Esophagus squamous epithelium (tissue), 5 donors: ENCODE measurements around the gene RGS6. TPM values are rescaled to one million over a fixed set of nuclear protein-coding genes. Genes with fewer than 3 reads are reported as not detected.
"Not testable (repeated sequence)": the region's sequence is repeated elsewhere in the genome, so short reads cannot be mapped to it uniquely, and the experiment has no call there.

ENCODE experiments used
- DNase-seq: peaks from one replicate; lab custom pipeline; 2025; lab: John Stamatoyannopoulos, UW
- H3K27ac ChIP-seq, 4 donors: fragments of 200-600 bp; sonication (generic); one replicate each; pipeline ENCODE4 v1.5.1; 2016 to 2019; ENCODE audit warnings: mild to moderate bottlenecking in 1 of 4
- H3K27me3 ChIP-seq, 4 donors: fragments of 200-600 bp; sonication (generic); 1 replicate in 3 of 4; 2 replicates in 1 of 4; pipeline versions ENCODE4 v1.5.1 to v1.6.0; 2017 to 2021; ENCODE audit warnings: antibody characterized with exemption in 1 of 4
- H3K36me3 ChIP-seq, 3 donors: fragments of 200-600 bp; sonication (generic); one replicate each; pipeline ENCODE4 v1.5.1; 2016 to 2019
- H3K4me1 ChIP-seq, 3 donors: fragments of 200-600 bp; sonication (generic); one replicate each; pipeline ENCODE4 v1.5.1; 2017 to 2019
- H3K4me3 ChIP-seq, 4 donors: fragments of 200-600 bp; sonication (generic); 1 replicate in 3 of 4; 2 replicates in 1 of 4; pipeline ENCODE4 v1.5.1; 2016 to 2019; ENCODE audit warnings: mild to moderate bottlenecking in 2 of 4, moderate library complexity in 1 of 4
- H3K9me3 ChIP-seq, 3 donors: fragments of 200-600 bp; sonication (generic); one replicate each; pipeline ENCODE4 v1.5.1; 2016 to 2019
- POLR2A ChIP-seq, 4 donors: fragments of 450-650 bp; IDR thresholded peaks; one replicate each; pipeline ENCODE4 v1.6.1; 2017; ENCODE audit warnings: antibody characterized with exemption in 4 of 4, mild to moderate bottlenecking in 4 of 4, moderate library complexity in 3 of 4
- WGBS, 2 donors: methylation state at CpG; one replicate each; pipeline ENCODE4 v1.1.5; 2018; 5-methylcytosine and 5-hydroxymethylcytosine counted together
- intact Hi-C: fragments of 100-400 bp; cut with DNase I; formaldehyde crosslinking; loops from one replicate; pipeline ENCODE4 v1.15.0; 2022
- total RNA-seq, 4 donors: library from RNA; depleted of rRNA; stranded (reverse); fragments of >200 nt; gene quantifications; one replicate each; pipeline ENCODE4 v1.1.0, GENCODE V29; 2016
- TF ChIP-seq, protein P1 (sequence below), 6 experiments: fragments of 450-650 bp in 4 of 6; fragments of 200-600 bp in 2 of 6; sonication (generic) in 2 of 6; IDR thresholded peaks; one replicate each; pipeline ENCODE4 v1.5.1; 2016 to 2019; ENCODE audit warnings: antibody characterized with exemption in 6 of 6, mild to moderate bottlenecking in 4 of 6, moderate library complexity in 4 of 6
- donor health status: DM: yes; HTN: yes; CAD: no.

Gene RGS6
- total RNA-seq, 4 donors from 2014 or later, result 0.06 to 0.76 (median 0.66) TPM; not detected in 1

- DNase-seq, result no peak
- peaks cover 0 to 73% (median 0%) of the 10 kb centered on the region in 4 donors for H3K27me3 ChIP-seq
Observed at GRCh38 chr14:71933001-71933587, 865 bp downstream of the RGS6 start.

DNA sequence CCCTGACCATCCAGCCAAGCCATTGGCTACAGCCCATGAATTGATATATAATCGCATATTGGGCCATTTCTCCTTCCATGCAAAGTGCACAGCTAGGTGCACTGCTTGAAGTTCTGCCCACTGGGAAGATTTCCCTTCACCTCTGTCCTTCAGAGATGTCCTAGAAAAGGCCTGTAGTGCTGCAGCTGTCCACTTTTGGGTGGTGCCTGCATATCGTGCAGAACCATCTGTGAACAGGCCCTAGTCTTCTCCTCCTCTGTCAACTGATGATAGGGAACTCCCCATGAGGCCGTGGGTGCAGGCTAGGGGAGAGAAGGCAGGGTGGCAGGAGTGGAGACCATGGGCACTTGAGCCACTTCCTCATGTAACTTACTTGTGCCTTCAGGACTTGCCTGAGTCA is 6.0 kb downstream of the RGS6 start:
- 75% methylated on average over 2 of the region's 3 CpGs for whole genome bisulfite sequencing, 2 donors
- H3K4me3 ChIP-seq, intact Hi-C loops, DNase-seq, H3K4me1 ChIP-seq, H3K9me3 ChIP-seq, H3K36me3 ChIP-seq, H3K27ac ChIP-seq: not testable (repeated sequence)
- H3K27me3 ChIP-seq, result peaks cover 0 to 29% (median 0%) of the 10 kb centered on the region in 4 donors

More at GRCh38 chr14:71933001-71933587, 865 bp downstream of the RGS6 start:
- H3K9me3 ChIP-seq, result no peaks in the 10 kb centered on the region
- intact Hi-C loops, result no loop called here
- WGBS, 2 donors, result 1 to 10% methylated on average over 19 to 21 of the region's 24 CpGs
- no peaks in the 10 kb centered on the region for H3K36me3 ChIP-seq
- peak overlapping the region in 3 of 4 donors; percentile 28 to 62 (median 44) for H3K4me3 ChIP-seq
- no peak overlapping the region for H3K27ac ChIP-seq
- H3K4me1 ChIP-seq, result peaks cover 4 to 23% (median 13%) of the 10 kb centered on the region in 3 donors
- TF ChIP-seq POLR2A (IDR thresholded peaks at IDR 0.05), result no peak
- TF ChIP-seq, protein P1, sequence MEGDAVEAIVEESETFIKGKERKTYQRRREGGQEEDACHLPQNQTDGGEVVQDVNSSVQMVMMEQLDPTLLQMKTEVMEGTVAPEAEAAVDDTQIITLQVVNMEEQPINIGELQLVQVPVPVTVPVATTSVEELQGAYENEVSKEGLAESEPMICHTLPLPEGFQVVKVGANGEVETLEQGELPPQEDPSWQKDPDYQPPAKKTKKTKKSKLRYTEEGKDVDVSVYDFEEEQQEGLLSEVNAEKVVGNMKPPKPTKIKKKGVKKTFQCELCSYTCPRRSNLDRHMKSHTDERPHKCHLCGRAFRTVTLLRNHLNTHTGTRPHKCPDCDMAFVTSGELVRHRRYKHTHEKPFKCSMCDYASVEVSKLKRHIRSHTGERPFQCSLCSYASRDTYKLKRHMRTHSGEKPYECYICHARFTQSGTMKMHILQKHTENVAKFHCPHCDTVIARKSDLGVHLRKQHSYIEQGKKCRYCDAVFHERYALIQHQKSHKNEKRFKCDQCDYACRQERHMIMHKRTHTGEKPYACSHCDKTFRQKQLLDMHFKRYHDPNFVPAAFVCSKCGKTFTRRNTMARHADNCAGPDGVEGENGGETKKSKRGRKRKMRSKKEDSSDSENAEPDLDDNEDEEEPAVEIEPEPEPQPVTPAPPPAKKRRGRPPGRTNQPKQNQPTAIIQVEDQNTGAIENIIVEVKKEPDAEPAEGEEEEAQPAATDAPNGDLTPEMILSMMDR (IDR thresholded peaks at IDR 0.05), result no peak

GRCh38 chr14:71939344-71939743 is 7.1 kb downstream of the RGS6 start:
- H3K4me1 ChIP-seq, H3K4me3 ChIP-seq, intact Hi-C loops, H3K9me3 ChIP-seq, DNase-seq, H3K27ac ChIP-seq, H3K36me3 ChIP-seq: not testable (repeated sequence)
- H3K27me3 ChIP-seq, result peaks cover 0 to 19% (median 0%) of the 10 kb centered on the region in 4 donors
- WGBS, 2 donors, result 43 to 64% methylated on average over 1 of the region's 1 CpG

- H3K36me3 ChIP-seq, H3K4me3 ChIP-seq, intact Hi-C loops, H3K4me1 ChIP-seq, H3K27ac ChIP-seq, H3K9me3 ChIP-seq, DNase-seq, H3K27me3 ChIP-seq: not testable (repeated sequence)
Observed at GRCh38 chr14:71940500-71940899, 8.3 kb downstream of the RGS6 start.

- DNase-seq, H3K9me3 ChIP-seq, H3K27me3 ChIP-seq, H3K36me3 ChIP-seq, H3K4me1 ChIP-seq, H3K27ac ChIP-seq, H3K4me3 ChIP-seq, intact Hi-C loops: not testable (repeated sequence)
- 60 to 67% methylated on average over 2 of the region's 2 CpGs for WGBS, 2 donors
Observed at GRCh38 chr14:71941616-71942015, 9.4 kb downstream of the RGS6 start.

DNA sequence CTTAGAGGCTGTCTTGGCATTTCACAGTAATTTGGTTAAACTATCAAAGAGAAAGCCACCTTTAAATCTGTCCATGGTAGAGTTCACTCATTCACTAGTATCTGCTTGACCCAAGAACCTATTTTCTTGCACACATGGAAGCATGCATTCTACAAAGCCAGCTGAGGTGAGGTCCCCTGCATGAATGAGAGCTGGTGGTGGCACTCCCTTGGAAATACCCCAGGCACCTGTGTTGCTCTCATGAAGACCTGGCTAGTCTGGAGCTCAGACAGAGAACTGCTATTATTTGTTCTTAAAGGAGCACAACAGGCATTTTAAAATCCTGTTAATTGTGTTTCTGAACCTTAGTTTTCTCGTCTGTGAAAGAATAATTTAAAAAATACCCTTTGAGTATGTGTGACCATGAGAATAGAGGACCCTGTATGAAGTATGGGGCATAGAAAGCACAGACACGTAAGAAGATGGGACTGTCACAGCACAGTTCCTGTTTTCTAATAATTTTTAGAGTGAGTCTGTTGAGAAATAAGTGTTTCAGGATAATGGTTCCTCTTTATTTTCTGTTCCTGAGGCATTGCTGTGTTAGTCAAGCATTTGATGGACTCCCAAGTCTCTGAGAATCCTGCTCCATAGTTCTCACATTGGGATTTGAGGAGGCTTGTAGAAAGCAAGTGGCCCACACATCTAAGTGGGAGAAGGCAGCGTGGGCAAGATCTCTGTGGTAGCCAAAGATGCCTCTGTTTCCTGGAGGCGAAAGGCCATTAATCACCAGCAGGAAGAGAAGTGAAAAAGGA is 10.9 kb downstream of the RGS6 start:
- DNase-seq, result no peak
- Histone ChIP-seq H3K4me1 (no peaks in the 10 kb centered on the region), H3K27ac (no peak overlapping the region), H3K27me3 (no peaks in the 10 kb centered on the region), H3K9me3 (peaks cover 0 to 7% (median 7%) of the 10 kb centered on the region in 3 donors), H3K4me3 (no peak overlapping the region), H3K36me3 (no peaks in the 10 kb centered on the region)
- TF ChIP-seq, protein P1 (IDR thresholded peaks at IDR 0.05), result no peak
- WGBS, 2 donors, result 45 to 53% methylated on average over 4 of the region's 4 CpGs
- intact Hi-C loops, result no loop called here

DNA sequence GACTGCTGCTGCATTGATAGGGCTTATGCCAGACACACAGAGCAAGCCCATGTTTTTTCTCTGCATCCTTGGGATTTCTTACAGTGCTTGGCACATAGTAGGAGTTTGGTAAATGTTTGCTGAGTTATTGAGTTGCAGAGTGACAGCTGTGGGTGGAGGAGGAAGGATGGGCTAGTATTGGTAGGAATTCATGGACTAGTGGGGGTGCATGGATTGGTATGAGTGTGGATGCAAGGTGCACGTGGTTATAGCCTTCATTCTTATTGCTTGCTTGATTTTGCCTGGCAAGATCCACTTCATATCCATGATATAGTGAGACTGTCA is 11.4 kb downstream of the RGS6 start:
- Histone ChIP-seq H3K27ac (no peak overlapping the region), H3K36me3 (no peaks in the 10 kb centered on the region), H3K4me1 (no peaks in the 10 kb centered on the region), H3K27me3 (no peaks in the 10 kb centered on the region), H3K9me3 (peaks cover 0 to 7% (median 7%) of the 10 kb centered on the region in 3 donors), H3K4me3 (no peak overlapping the region)
- 25 to 39% methylated on average over 1 of the region's 1 CpG for WGBS, 2 donors
- no peak for TF ChIP-seq POLR2A (IDR thresholded peaks at IDR 0.05)
- TF ChIP-seq, protein P1 (IDR thresholded peaks at IDR 0.05), result no peak
- no peak for DNase-seq
- intact Hi-C loops, result no loop called here
